Sigmoid colon (tissue), 4 donors: ENCODE data around the gene LIMS1.

ENCODE experiments used
- CTCF ChIP-seq, 4 experiments: fragments of 450-650 bp in 3 of 4; fragments of 200-600 bp in 1 of 4; IDR thresholded peaks; one replicate each; pipeline ENCODE4 v1.5.1; 2016 to 2019; ENCODE audit warnings: antibody characterized with exemption in 4 of 4, mild to moderate bottlenecking in 3 of 4, moderate library complexity in 2 of 4
- POLR2A ChIP-seq, 2 donors: fragments of 450-650 bp; IDR thresholded peaks; one replicate each; pipeline ENCODE4 v1.6.1; 2016; ENCODE audit warnings: antibody characterized with exemption in 2 of 2, mild to moderate bottlenecking in 2 of 2, moderate library complexity in 2 of 2
- POLR2AphosphoS5 ChIP-seq, 4 donors: sonication (generic); formaldehyde crosslinking; IDR thresholded peaks; one replicate each; pipeline ENCODE4 v1.6.1; 2017; ENCODE audit warnings: antibody characterized with exemption in 4 of 4

GRCh38 chr2:108579623-108580022, 45.4 kb downstream of the LIMS1 start:
- TF ChIP-seq POLR2A (IDR thresholded peaks at IDR 0.05): no peak
- TF ChIP-seq CTCF (IDR thresholded peaks at IDR 0.05): no peak
- no peak for TF ChIP-seq POLR2AphosphoS5 (IDR thresholded peaks at IDR 0.05)
